GM12878 (cell line): ENCODE data around the gene FDX2. TPM values are rescaled to one million over a fixed set of nuclear protein-coding genes. Genes with fewer than 3 reads are reported as not detected.
A peak's percentile ranks its signal among the peaks of the same experiment; 100 is the strongest.

Experiments
- ATAC-seq: fragments of 200-7000 bp; cut with Tn5 transposase; 3 replicates; pipeline ENCODE4 v1.9.1; 2020; ENCODE audit warnings: mild to moderate bottlenecking, moderate library complexity
- BruUV-seq: library from RNA; stranded (reverse); fragments of 400-500 nt; replicated peaks from 2 replicates; lab custom pipeline; 2021; lab: Mats Ljungman, UMichigan
- CTCF ChIA-PET: fragments of 300-600 bp; sonication (Branson Sonifier 250); formaldehyde crosslinking; extraction: SDS; loops from one replicate; lab custom pipeline; 2021; ENCODE audit warnings: inconsistent platforms; lab: Yijun Ruan, JAX
- POLR2A ChIA-PET: fragments of 350-600 bp; formaldehyde crosslinking; extraction: SDS; loops from one replicate; lab custom pipeline; 2021; ENCODE audit warnings: inconsistent platforms; lab: Charles Lee
- RAD21 ChIA-PET: fragments of 300-600 bp; sonication (Branson Sonifier 250); formaldehyde crosslinking; loops from one replicate; lab custom pipeline; 2023; ENCODE audit warnings: antibody characterized with exemption; ENCODE audit not compliant: unreplicated experiment; lab: Charles Lee
- SMC1A ChIA-PET: fragments of 300-600 bp; sonication (Branson Sonifier 250); formaldehyde crosslinking; loops from one replicate; lab custom pipeline; 2023; ENCODE audit not compliant: unreplicated experiment, uncharacterized antibody; lab: Charles Lee
- DNase-seq: peaks from one replicate; pipeline ENCODE4 v3.0.0-alpha.2; 2011; ENCODE audit warnings: low read depth, low spot score
- FAIRE-seq: peaks from 3 replicates; lab custom pipeline; 2011; peaks lifted over from hg19 to GRCh38; lab: Jason Lieb, UNC
- H2AFZ ChIP-seq: 2 replicates; pipeline ENCODE4 v1.6.0; 2011; ENCODE audit warnings: low read depth, low read length, control low read depth; ENCODE audit not compliant: control insufficient read depth
- H3K27ac ChIP-seq: 2 replicates; pipeline ENCODE4 v1.5.1; 2011; ENCODE audit warnings: control low read depth; ENCODE audit not compliant: control insufficient read depth, insufficient read depth
- H3K27me3 ChIP-seq, 2 experiments: replicated peaks in 1 of 2; 2 replicates each; pipeline versions ENCODE4 v1.6.0 to v1.6.1; 2011; ENCODE audit warnings: low read length in 1 of 2; ENCODE audit not compliant: control insufficient read depth in 2 of 2, insufficient read depth in 2 of 2
- H3K36me3 ChIP-seq, 2 experiments: 2 replicates each; pipeline ENCODE4 v1.5.1; 2011; ENCODE audit warnings: low read length in 1 of 2; ENCODE audit not compliant: control insufficient read depth in 2 of 2, insufficient read depth in 2 of 2
- H3K4me1 ChIP-seq: 2 replicates; pipeline ENCODE4 v1.6.1; 2011; ENCODE audit warnings: mild to moderate bottlenecking, low read length, moderate library complexity, mixed read lengths; ENCODE audit not compliant: control insufficient read depth, insufficient read depth
- H3K4me2 ChIP-seq: 2 replicates; pipeline ENCODE4 v1.6.0; 2011; ENCODE audit warnings: control low read depth; ENCODE audit not compliant: control insufficient read depth, insufficient read depth
- H3K4me3 ChIP-seq: fragments of 200-600 bp; sonication (generic); 2 replicates; pipeline ENCODE4 v1.5.1; 2016
- H3K79me2 ChIP-seq: 2 replicates; pipeline ENCODE4 v1.6.0; 2011; ENCODE audit warnings: low read length; ENCODE audit not compliant: control insufficient read depth, insufficient read depth
- H3K9ac ChIP-seq: 2 replicates; pipeline ENCODE4 v1.8.0; 2011; ENCODE audit warnings: low read length, control low read depth, mixed read lengths; ENCODE audit not compliant: control insufficient read depth, insufficient read depth
- H3K9me3 ChIP-seq: replicated peaks from 3 replicates; pipeline ENCODE4 v1.5.1; 2011; ENCODE audit warnings: mild to moderate bottlenecking, low read length; ENCODE audit not compliant: control insufficient read depth, insufficient read depth
- H4K20me1 ChIP-seq: 2 replicates; pipeline ENCODE4 v1.6.0; 2011; ENCODE audit not compliant: control insufficient read depth, insufficient read depth
- E2F4 ChIP-seq: IDR thresholded peaks from 2 replicates; pipeline ENCODE4 v1.6.1; 2012; ENCODE audit warnings: low read depth, low read length, improper control_type of control experiment
- FOS ChIP-seq: IDR thresholded peaks from 3 replicates; pipeline ENCODE4 v1.6.1; 2011; ENCODE audit warnings: borderline replicate concordance; ENCODE audit not compliant: insufficient read length; ENCODE audit errors: extremely low read depth
- FOXM1 ChIP-seq: IDR thresholded peaks from 2 replicates; pipeline ENCODE4 v1.6.1; 2012; ENCODE audit warnings: low read depth, mild to moderate bottlenecking, inconsistent platforms, low read length, moderate library complexity
- NFYB ChIP-seq: IDR thresholded peaks from 2 replicates; pipeline ENCODE4 v1.6.1; 2011; ENCODE audit warnings: low read depth, mild to moderate bottlenecking, low read length, improper control_type of control experiment, moderate library complexity; ENCODE audit not compliant: insufficient read depth
- PML ChIP-seq: IDR thresholded peaks from 2 replicates; pipeline ENCODE4 v1.6.1; 2012; ENCODE audit warnings: low read length, inconsistent platforms
- POLR2AphosphoS5 ChIP-seq: IDR thresholded peaks from 2 replicates; pipeline ENCODE4 v1.6.1; 2011; ENCODE audit warnings: mild to moderate bottlenecking, low read length, inconsistent platforms
- RUNX3 ChIP-seq: IDR thresholded peaks from 2 replicates; pipeline ENCODE4 v1.6.1; 2012; ENCODE audit warnings: low read length, inconsistent platforms
- SKIL ChIP-seq: fragments of 450-650 bp; IDR thresholded peaks from 2 replicates; pipeline ENCODE4 v1.6.1; 2017; ENCODE audit warnings: mild to moderate bottlenecking, low read depth, inconsistent platforms; ENCODE audit not compliant: poor library complexity, severe bottlenecking
- WGBS: methylation state at CpG from one replicate; pipeline ENCODE4 v1.1.6; 2016; ENCODE audit warnings: low lambda C conversion rate; ENCODE audit not compliant: insufficient replicate concordance, insufficient coverage; ENCODE audit errors: missing lambda C conversion rate; 5-methylcytosine and 5-hydroxymethylcytosine counted together
- in situ Hi-C: fragments of 300-500 bp; cut with MboI; formaldehyde crosslinking; loops from 9 replicates; pipeline ENCODE4 v1.14.3; 2018; ENCODE audit warnings: mixed read lengths
- intact Hi-C: fragments of 100-400 bp; cut with micrococcal nuclease; formaldehyde crosslinking; loops from one replicate; pipeline ENCODE4 v1.14.2; 2022; ENCODE audit not compliant: unreplicated experiment
- polyA plus RNA-seq, 11 experiments: library from polyadenylated mRNA; depleted of rRNA in 4 of 11; unstranded in 6 of 11; stranded (reverse) in 5 of 11; fragments of >200 nt; fragmentation: Nextera tagmentation in 4 of 11; fragmentation: Illumina TruSeq in 1 of 11; extraction: Ambion mirVana in 4 of 11; extraction: Trizol in 1 of 11; gene quantifications; 1 replicate in 1 of 11; 2 replicates in 10 of 11; pipeline versions ENCODE4 v1.2.1 to v1.2.3, GENCODE V29; 2011 to 2016; ENCODE audit warnings: inconsistent platforms in 2 of 11, missing spikeins in 2 of 11, low read depth in 1 of 11
- total RNA-seq, 4 experiments: library from RNA; depleted of rRNA in 3 of 4; stranded (reverse); fragments of >200 nt in 3 of 4; fragmentation: Illumina TruSeq in 1 of 4; extraction: Trizol in 1 of 4; gene quantifications; 2 replicates each; pipeline versions ENCODE4 v1.2.1 to v1.2.3, GENCODE V29; 2013 to 2021

FDX2 gene
- total and polyA plus RNA-seq, 10 of the 15 experiments (the other 5 are each of a cell fraction or from before 2014, with no cell fraction given): 1.4 to 50.4 (median 24.7) TPM

- ChIA-PET CTCF (interaction anchor here (5.9 kb wide), 1 partner anchor 14 kb away, joined by 58 read pairs; the partner anchor contains the start of gene ICAM1), RAD21 (interaction anchor here (0.7 kb wide), 1 partner anchor 96 kb away, joined by 3 read pairs; the partner anchor contains the start of gene TYK2), SMC1A (interaction anchor here (0.7 to 0.9 kb wide), 2 partner anchors 13 to 14 kb away, joined by 3 to 4 read pairs; partner anchors contain the start of gene ICAM1), POLR2A (no interaction called here)
- no peaks in the 10 kb centered on the region for H3K27me3 ChIP-seq
- DNase-seq (no peak), ATAC-seq (no peak), FAIRE-seq (no peak)
- 90% methylated on average over 34 of the region's 34 CpGs for WGBS
- H3K4me2 ChIP-seq: no peak overlapping the region
- no peak overlapping the region for H3K4me3 ChIP-seq
- no peaks in the 10 kb centered on the region for H3K9me3 ChIP-seq
- BruUV-seq: no TSS peak
- H3K9ac ChIP-seq: no peak overlapping the region
- intact Hi-C loops (no loop called here), in situ Hi-C loops (no loop called here)
- H4K20me1 ChIP-seq: peaks cover 13% of the 10 kb centered on the region; the same call in 1 of the 2 replicates
- peaks cover 30 to 35% of the 10 kb centered on the region in 2 experiments; a peak in 3 of 4 replicates for H3K36me3 ChIP-seq
- peaks cover 11% of the 10 kb centered on the region for H3K79me2 ChIP-seq
- H3K4me1 ChIP-seq: peaks cover 49% of the 10 kb centered on the region
- H3K27ac ChIP-seq: no peak overlapping the region
- no peak overlapping the region for H2AFZ ChIP-seq
- no peak for TF ChIP-seq FOS
- 0 out of 2 replicates have a peak, but pooled peaks have one; percentile 42 for TF ChIP-seq POLR2AphosphoS5
Observed at GRCh38 chr19:10284065-10284959, 31.5 kb downstream of the FDX2 start.

- Histone ChIP-seq H2AFZ (no peak overlapping the region), H3K4me1 (peaks cover 41% of the 10 kb centered on the region), H3K9ac (no peak overlapping the region), H3K36me3 (peaks cover 34 to 35% of the 10 kb centered on the region in 2 experiments; a peak in 3 of 4 replicates), H3K79me2 (peaks cover 18% of the 10 kb centered on the region), H3K4me3 (no peak overlapping the region), H3K27ac (no peak overlapping the region), H3K27me3 (no peaks in the 10 kb centered on the region), H3K9me3 (no peaks in the 10 kb centered on the region), H3K4me2 (no peak overlapping the region), H4K20me1 (peaks cover 13% of the 10 kb centered on the region; the same call in 1 of the 2 replicates)
- in situ Hi-C loops (no loop called here), intact Hi-C loops (no loop called here)
- ChIA-PET RAD21 (no interaction called here), SMC1A (interaction anchor here (1.0 kb wide), 1 partner anchor 13 kb away, joined by 3 read pairs; the partner anchor contains the start of gene ICAM1), POLR2A (interaction anchor here (0.6 kb wide), 2 partner anchors 16 to 71 kb away, joined by 3 to 4 read pairs; no protein-coding TSS in a partner anchor), CTCF (no interaction called here)
- 85% methylated on average over 23 of the region's 23 CpGs for WGBS
- BruUV-seq: no TSS peak
- DNase-seq: no peak
- no peak for FAIRE-seq
- ATAC-seq: no peak
- TF ChIP-seq SKIL (no peak), NFYB (no peak), RUNX3 (0 out of 2 replicates have a peak, but pooled peaks have one; percentile 6), PML (0 out of 2 replicates have a peak, but pooled peaks have one; percentile 37), E2F4 (no peak), FOXM1 (0 out of 2 replicates have a peak, but pooled peaks have one; percentile 12), POLR2AphosphoS5 (peak; percentile 4; the same call in 1 of the 2 replicates)
Observed at GRCh38 chr19:10283301-10284064, 32.3 kb downstream of the FDX2 start.
